ENCODE measurements around the gene CES2.
A peak's percentile ranks its signal among the peaks of the same experiment; 100 is the strongest.
"Not testable (repeated sequence)": the region's sequence is repeated elsewhere in the genome, so short reads cannot be mapped to it uniquely, and the experiment has no call there.

The CES2 gene

DNA sequence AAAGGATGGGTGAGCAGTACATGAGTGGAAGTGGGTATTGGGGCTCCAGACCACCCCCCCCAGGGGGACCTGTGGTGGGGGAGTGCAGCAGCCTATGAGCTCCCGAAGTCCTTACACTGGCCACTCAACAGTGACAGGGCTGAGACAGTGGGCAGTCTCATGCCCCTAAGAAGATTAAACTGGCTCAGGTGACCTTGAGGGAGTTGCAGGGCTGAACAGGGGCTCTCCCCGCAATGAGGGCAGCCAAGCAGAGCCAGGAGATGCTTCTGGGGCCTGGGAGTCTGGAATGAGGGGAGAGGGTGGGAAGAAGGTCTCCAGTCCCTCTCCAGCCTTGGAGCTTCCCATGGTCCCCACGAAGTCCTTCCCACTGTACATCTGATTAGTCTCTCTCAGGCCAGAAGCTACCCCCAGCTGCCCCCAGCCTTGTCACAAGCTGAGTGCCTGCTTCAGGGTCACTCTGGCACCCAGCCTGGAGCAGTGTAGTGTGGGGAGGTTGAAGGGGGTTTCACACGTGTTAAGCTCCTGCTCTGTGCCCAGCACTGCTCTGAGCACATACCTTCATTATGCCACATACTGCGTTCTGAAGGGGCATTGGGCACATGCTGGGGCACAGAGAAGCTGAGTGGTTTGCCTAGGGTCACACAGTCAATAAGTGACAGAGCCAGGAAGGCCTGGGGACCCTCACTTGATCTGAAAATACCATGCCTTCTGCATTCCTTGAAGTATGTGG lies 15.6 kb upstream of the CES2 start:
- DNase-seq (ENCODE audit: low spot score): no peak

DNA sequence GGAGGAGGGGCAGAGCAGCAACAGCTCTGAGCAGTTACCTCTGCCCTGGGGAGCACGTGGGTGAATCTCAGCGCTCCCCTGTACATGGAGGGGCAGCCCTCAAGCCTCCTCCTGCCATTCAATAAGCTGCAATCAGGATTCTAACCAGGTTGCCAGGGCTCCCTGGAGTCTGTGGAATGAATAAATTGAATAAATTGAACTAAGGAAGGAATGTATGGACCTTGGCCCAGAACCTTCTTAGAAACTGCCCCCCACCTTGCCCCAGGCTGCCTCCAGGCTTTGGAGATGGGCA lies 15.1 kb upstream of the CES2 start:
- no peak for DNase-seq (ENCODE audit: low spot score)

DNA sequence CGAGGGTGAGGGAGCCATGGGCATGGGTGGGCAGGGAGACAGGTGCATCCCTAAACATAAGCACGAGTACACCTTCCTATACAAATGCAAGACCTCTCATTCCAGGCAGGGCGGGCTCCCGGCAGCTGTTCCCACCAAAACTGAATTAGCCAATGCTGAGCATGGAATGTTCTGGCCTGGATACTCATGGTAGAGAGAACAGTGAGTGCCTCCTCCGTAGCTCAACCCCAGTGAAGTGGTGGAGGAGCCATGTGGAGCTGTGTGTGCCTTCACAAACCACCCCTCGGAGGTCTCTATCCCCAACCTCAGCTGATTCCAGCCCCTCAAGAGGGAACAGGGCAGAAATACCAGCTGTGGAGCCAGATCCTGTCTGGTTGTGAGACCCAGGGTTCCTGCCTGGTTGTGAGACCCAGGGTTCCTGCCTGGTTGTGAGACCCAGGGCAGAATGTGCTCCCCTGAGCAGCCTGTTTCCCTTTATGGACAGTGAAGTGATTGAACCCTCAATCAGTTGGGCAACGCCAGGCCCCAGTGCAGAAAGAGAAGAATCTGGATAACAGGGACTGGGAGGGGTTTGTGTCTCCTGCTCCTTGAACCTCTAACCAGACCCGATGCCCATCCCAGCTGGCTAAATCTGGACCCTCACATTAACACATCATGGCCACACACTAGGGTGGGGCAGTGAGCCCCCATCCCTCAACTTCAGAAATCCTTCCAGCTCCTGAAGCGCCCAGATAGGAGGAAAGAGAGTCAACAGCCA lies 14.2 kb upstream of the CES2 start:
- no peak for DNase-seq (ENCODE audit: low spot score)

DNA sequence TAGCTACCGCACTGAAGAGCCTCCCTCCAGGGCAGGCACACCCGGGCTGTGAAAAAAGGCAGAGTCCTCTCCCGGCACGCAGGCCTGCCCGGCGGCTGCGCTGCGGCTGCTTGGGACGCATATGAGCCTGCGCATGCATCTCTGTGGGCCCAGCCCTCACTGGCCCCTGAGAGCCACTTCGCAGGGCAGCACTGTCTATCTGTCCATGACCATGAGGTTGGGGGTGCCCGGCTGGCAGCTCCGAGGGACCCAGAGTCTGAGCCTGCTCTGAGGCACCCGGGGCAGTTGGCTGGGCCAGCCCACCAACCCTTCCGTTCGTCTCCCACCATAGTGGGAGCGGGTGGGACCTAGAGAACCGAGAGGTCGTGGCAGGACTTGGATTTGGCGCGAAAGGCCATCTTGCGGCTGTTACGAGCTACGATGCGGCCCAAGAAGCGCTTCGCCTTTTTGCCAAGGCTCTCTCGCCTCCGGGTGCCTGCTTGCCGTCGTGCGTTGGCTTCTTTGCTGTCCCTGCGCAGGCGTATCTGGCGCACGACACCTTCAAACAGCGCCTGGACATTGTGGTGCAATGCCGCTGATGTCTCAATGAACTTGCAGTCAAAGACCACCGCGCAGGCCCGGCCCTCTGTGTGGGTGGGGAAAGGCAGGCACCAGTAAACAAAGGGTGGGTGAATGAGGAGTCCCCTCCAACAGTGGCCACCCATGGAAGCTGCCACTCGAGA lies 13.4 kb upstream of the CES2 start:
- no peak for DNase-seq (ENCODE audit: low spot score)

DNA sequence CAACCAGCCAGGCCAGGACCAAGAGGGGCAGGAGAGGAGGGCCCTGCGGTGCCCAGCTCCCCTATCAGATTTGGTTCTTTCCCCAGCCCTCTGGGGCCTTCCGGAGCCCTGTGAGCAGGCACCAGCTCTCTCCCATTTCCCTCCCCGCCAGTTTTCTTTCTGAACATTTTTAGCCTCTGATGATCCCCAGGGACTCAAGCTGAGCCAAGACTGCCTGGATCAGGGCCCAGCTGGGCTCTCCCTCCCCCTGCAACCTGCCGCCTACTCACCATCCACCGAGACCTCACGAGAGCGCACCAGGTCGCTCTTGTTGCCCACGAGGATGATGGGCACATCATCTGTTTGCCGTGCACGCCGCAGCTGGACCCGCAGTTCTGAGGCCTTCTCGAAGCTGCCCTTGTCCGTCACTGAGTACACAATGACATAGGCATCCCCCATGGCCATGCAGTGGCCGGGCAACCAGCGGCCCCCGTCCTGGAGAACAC lies 12.0 kb upstream of the CES2 start:
- DNase-seq (ENCODE audit: low spot score): no peak

DNA sequence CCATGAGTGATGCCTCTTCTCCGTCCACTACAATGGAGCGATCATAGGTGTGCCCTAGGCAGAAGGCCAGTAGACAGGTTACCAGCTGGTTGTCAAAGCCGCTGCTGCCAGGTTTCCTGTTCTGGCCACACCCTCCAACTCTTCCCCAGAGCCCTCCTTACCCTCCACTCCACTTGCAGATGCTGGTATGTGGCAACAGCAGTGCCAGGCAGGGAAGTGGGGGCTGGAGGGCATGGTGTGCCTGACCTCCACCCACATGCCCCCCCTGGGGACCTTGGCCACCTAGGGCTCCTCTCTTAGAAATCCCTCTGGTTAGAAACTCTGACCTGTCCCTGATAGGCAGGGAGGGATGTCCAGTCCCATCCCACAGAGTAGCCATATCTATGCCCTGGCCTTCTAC lies 11.4 kb upstream of the CES2 start:
- DNase-seq (ENCODE audit: low spot score): no peak

DNA sequence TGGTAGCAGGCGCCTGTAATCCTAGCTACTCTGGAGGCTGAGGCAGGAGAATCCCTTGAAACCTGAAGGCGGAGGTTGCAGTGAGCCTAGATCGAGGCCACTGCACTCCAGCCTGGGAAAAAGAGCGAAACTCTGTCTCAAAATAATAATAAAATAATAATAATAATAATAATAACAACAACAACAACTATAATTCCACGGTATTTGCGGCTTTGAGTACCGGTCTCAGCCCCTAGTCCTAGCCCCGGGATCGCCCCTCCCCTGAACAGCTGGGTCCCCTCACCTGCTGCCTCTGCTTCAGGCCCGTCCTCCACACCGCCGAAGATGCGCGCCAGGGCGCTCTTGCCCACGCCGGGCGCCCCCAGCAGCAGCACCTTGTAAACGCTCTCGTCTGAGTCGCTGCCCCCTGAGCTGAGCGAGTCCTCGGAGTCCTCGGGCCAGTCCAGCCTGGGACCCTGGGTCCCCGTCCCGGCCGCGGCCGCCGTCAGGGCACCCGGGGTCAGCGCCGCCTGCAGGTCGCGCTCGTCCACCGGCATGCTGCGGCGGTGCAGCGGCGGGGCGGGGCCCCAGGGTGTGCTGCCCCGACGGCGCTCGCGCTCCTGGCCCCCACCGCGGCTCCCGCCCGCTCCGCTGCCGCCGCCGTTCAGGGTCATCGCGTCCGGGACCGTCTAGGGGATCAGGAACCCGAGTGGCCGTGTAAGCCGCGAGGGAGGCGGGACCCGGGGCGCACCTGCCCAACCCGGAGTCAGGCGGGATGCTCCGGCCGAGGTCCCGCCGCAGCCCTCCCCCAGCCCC lies 10.6 kb upstream of the CES2 start:
- peak; percentile 91 for DNase-seq (ENCODE audit: low spot score)

DNA sequence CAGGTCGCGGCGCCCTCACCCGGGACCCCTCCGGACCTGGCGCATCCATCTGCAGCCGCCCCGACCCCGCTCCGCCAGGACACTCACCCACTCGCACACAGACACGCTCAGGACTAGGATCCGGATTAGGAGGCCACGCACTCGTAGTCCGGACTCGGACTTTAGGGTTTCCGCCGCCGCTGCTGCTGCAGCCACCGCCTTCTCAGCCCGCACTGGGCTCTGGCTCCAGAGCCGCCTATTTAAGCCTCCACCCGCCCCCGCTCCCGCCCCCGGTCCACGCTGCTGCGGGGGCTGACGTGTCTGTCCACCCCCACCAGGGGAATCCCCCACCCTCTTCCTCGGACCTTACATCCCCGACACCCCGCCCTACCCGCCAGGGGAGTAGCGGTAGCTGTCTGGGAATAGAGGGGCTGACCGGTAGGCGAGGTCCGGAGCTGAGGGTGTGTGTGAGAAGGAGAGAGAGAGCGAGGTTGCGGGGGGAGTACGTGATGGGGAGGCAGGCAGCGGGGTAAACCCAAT lies 9.9 kb upstream of the CES2 start, which contains the start of gene RRAD:
Gene RRAD (minus strand): TSS at position 214 of the 519 bp plus-strand sequence. CDS start 356 bp downstream, outside the sequence.
- DNase-seq (ENCODE audit: low spot score): no peak

DNA sequence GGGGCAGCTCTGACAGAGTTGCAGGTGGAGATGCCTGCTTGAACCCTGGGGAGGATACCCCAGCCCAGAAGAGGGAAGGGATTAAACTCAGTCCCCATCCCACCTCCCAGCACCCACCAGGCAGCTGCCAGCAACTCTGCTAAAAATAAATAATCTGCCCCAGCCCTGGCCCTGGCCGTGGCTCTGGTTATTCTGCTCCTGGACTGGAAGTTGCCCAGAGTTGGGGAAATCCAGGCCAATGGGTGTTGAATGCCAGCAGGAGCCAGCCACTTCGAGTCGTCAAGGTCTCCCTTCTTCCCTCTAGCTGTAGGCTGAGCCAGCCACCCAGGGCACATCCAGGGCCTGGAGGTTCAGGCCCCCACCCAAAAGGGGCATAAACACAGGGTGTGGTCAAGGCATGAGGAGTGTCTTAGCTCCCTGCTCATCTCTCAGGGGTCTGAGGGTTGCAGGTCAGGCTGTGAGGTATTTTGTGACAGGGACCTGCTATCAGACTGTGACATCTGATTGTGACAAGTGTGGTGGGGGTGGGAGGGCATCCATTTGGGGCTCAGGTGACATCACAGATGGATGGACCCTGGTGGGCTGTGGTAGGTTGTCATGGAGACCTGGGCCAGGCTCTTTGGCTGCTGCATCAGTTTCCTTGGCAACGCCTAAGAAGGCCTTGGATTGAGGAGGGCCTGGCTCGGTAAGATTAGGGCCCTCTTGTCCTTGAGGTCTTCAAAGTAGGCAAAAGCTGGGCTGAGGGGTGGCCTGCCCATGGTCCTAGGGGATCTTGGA lies 9.0 kb upstream of the CES2 start:
- DNase-seq (ENCODE audit: low spot score): no peak

DNA sequence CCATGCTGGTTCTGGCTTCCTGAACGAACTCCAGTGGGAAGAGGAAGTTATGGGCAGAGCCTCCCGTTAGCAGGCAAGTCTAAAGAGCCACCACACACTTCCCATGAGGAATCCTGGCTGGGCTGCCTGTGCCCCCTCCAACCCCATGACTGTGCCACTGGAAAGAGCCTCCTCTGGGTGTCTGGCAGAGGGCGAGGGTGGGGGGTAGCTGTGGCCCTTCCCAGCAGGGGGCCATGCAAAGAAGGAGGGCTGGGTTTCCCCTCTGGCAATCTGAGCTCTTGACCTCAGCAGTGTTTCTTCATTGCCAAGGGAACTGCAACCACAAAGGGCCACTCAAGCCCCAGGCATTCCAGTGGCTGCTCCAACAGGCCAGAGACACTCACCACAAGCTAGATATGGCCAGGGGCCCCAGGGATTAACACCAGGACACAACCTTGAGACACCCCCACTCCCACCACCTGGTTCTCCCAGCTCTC lies 8.3 kb upstream of the CES2 start:
- no peak for DNase-seq (ENCODE audit: low spot score)

DNA sequence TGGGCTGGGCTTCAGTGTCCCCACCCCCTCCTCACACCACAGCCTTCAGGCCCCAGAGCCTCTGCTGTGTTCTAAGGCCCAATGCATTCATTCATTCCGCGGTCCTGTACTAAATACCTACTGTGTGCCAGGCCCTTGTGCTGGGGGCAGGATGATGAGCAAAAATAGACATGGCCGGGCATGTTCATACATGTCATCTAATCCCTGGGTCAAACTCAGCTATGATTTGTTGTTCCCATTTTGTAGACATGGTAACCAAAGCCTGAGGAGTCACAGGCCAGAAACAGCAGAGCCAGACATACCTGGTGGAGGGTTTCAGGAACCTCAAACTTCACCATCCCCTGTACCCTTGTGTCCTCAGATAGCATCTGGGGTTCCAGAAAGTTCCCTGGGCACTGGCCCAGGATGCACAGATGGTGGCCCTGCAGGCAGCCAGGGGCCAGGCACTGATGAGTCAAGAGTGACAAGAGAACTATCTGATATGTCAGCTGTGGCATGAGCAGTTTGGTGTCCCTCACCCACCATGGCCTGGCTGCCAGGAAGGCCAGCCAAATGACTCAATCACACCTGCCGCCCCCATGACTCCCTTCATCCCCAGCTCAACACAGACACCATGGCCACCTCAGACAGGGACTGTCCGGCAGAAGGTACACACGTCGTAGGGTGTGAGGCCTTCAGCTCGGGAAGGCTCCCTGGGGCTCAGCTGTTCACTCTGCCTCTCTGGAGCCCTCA lies 7.2 kb upstream of the CES2 start:
- DNase-seq (ENCODE audit: low spot score): no peak

DNA sequence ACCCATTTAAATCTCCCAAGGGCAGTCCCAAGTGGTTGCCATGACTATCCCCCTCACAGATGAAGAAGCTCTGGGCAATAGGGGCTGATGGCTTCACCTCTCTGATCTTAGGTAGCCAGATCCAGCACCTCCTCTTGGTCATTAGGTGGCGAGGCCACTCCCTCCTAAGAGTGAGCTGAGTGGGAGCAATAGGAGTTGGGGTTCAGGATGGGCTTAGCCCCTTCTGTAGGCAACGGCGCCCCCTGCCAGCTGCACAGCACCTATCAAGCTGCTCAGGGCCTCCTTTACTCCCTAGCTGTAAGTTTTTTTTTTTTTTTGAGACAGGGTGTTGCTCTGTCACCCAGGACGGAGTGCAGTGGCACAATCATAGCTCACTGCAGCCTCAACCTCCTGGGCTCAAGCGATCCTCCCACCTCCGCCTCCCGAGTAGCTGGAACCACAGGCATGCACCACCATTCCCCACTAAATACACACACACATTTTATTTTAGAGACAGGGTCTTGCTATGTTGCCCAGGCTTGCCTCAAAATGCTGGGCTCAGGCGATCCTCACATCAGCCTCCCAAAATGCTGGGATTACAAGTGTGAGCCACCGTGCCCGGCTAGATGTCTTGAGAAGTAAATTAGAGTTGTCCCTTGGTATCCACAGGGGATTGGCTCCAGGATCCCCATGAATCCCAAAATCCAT lies 6.5 kb upstream of the CES2 start:
- no peak for DNase-seq (ENCODE audit: low spot score)

DNA sequence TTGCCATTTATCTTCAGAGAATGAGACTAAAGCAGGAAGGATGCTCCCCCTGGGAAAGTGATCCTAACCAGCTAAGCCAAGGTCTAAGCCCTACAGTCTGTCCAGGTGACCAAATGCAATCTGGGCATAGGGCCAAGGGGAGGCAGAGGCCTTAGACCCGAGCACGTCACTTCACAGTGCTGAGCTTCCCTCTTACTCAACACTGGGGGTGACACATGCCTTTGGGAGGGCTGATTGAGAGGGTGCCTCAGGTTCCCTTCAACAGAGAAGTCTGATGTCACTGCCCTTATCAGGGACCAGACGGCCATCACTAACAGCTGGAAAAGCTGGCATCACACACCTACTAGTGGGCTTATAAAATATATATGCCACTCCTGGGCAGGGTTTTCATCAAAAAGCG lies 5.1 kb upstream of the CES2 start:
- no peak for DNase-seq (ENCODE audit: low spot score)

DNA sequence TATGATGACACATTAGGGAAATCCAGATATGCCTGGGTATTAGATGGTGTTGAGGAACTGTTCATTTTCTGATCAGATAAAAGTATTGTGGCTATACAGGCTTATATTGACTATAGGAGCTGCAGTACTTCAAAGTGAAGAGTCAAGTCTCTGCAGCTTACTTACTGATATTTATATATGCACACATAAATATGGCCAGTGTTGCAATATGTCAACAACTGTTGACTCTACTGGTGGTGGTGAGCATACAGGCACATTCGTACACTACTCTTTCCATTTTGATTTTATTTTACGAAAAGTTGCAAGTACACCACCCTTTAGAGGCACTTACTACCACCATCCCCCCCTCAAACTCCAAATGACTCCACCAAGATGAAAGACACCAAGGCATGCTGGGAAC lies 3.7 kb upstream of the CES2 start:
- DNase-seq (ENCODE audit: low spot score): no peak

DNA sequence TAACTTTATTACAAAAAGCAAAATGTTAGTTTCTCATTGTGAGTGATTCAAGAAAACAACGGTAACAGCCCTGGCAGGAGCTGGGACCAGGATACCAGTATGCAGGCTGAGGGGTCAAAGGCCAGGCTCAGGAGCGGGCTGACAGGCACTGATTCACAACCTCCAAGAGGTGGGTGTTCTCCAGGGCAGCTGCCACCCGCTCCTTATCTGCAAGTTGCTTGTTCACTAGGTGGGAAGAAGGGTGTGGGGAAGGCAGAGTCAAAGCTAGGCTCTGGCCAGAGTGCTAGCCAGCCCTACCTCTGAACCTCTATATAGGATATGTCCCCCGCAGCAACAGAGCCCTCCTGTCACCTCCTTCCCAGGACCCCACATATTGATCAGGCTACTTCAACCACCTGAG lies 3.2 kb upstream of the CES2 start:
- DNase-seq (ENCODE audit: low spot score): no peak

DNA sequence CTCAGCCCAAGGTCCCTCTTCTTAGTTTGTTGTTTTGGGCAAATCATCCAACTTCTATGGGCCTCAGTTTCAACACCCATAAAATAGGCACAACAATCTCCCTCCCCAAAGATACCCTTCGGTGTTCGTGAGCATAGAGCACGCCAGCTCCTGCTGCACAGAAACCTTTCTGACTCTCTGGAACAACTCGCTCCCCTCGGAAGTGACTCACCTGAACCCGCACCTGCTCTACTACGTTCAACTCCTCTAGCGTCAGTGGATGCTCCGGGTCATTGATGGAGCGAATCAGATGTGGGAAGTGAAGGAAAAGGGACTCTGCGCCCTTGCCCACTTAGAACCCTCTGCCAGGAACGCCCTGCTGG lies 1.6 kb upstream of the CES2 start:
- DNase-seq (ENCODE audit: low spot score): no peak

DNA sequence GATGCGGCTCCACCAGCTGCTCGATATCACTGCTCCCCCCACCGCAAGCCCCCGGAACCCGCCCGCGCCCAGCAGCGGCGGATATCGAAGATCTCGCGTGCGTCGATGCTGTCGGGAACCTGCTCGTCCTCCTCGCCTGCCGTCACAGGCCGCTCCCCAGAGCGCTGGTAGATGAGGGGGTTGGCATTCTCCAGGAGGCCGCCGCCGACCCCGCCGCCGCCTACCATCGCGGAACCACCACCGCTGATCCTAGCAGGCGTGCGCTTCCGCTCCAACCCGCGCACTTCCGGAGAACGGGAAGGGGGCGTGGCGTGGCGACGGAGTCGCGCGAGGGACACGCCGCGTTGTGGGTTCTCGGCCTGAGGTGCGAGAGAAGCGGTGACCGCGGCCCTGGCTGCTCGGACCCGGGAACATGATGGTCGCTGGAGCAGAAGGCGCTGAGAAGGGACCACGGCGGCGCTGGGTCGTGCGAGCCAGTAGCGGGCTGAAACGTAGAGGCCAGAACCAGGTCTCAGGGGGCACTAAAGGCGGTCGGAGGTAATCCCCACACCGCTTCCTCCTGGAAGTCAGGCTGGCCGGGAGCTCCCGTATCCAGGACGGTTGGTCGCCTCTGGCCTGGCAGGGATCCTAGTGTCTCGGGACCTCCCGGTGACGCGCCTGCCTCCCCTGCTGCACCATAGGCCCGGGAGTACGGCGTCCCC lies 1.0 kb upstream of the CES2 start, which contains the start of gene CIAO2B:
Gene CIAO2B (minus strand): TSS at position 265 of the 701 bp plus-strand sequence. CDS start 38 bp downstream, at position 227.
- peak; percentile 92 for DNase-seq (ENCODE audit: low spot score)

DNA sequence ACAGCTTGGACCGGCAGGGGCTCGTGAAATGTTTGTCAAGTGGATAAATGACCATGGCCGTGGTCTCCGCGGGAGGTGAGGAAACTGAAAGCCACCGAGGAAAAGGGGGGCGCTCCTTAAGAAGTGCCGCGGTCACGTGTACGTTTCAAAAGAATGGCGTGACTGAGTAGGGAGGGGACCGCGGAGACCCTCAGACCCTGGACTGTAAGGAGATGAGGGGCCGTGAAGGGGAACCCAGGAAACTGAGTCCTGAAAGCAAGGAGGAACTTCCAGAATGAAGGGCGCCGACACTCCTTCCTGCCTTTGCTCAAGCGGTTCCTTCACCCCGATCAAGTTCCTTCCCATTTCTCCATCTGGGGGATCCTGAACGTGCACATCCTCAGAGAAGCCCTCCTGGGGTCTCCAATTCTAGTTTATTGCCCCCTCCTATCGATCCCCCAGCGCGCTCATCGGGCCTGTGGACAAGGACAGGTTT lies 440 bp upstream of the CES2 start:
- DNase-seq (ENCODE audit: low spot score): not testable (repeated sequence)

DNA sequence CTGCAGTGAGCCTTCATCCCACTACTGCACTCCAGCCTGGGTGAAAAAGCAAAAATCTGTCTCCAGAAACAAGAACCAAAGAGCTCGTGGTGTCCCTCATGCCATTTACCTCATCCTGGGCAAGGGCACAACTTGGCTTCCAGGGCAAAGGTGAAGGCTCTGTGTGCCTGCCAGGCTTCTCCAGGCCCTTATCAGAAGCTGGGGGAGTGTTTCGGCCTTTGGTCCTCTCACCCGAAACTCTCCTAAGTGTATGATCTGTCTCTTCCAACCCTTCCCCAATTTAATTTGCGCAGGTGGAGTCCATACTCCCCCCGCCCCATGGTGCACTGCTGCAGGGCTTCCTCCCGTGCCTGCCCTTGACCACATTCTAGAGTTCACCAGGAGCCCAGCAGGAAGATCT lies 1.1 kb downstream of the CES2 start:
- DNase-seq (ENCODE audit: low spot score): no peak

All from HuH-7 (cell line).